DMS53 treated with DMSO at 0.1 percent for 48 hours (cell line): Measurements from ENCODE around the gene BAHCC1.
A peak's percentile ranks its signal among the peaks of the same experiment; 100 is the strongest.
"Not testable (repeated sequence)": the region's sequence is repeated elsewhere in the genome, so short reads cannot be mapped to it uniquely, and the experiment has no call there.

Source experiments
- DNase-seq: peaks from one replicate; lab custom pipeline; 2025; ENCODE audit not compliant: unreplicated experiment; lab: John Stamatoyannopoulos, UW

Gene BAHCC1

GRCh38 chr17:81394921-81395599 lies at the start of gene BAHCC1:
Gene BAHCC1 (plus strand): TSS chr17:81395457. CDS start chr17:81399740, 4,283 bp downstream.
- peak; percentile 99 for DNase-seq

- peak; percentile 87 for DNase-seq
These were observed 49.0 kb upstream of the BAHCC1 start for GRCh38 chr17:81346090-81346907.

GRCh38 chr17:81346908-81347349 lies 48.3 kb upstream of the BAHCC1 start:
- DNase-seq, result no peak

DNA sequence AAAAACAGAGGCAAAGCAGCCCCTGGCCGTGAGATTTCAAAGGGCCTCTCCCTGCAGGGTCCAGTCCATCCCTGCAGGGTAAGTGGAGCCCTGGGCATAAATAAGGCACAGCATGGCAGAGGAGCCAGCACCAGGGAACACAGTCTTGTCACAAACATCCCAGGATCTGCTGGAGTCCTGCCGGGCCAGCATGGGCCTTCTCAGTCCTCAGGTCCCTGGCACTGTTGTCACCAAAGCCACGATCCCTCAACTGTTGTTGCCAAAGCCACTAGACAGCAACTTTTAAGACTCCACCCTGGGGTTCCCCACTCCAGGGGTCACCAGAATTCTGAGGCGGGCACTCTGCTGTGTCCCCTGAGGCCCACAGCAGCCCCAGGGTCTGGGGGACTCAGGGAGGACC lies 47.8 kb upstream of the BAHCC1 start:
- DNase-seq, result no peak

- peak; percentile 9 for DNase-seq
These were observed 46.9 kb upstream of the BAHCC1 start for GRCh38 chr17:81348097-81349055.

DNA sequence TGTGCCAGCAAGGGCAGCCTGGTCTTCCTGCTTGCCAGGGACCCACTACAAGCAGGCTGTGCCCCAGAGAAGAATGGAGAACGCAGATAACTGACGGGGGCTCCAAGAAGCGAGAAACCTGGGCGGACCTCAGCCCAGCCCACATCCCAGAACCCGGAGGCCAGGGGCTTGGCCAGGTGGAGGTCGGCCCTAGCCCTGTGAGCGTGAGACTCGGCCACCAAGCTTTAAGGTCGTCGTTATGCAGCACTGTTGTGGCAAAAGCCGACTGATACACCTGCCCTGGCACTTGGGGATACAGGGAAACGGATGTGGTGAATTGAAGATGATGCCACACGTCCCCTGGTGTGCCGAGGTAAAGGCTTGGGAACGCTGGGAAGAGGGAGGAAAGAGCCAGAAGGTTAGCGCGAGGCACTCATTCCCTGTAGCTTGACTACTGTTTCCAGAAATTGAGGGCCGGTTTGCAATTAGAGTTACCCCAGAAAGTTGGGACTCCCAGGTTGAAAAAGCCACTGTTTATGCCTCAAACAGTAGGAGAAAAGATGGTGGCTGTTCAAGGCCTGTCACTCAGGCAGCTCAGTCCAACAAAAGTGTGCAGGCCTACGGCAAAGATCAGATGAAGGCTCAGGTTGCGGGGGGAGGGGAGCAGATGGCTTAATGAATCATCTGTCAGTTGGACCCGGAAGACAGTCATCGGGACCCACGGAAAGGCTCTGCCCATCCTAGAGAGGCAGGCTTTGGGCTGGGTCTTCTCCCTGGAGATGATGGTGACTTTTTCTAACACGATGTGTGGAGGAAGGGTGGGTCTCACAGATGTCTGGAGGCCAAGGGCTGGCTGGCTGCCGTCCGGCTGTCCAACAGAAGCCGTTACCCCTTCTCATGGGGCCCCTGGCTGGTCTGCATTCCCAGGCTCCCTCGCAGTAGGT lies 45.6 kb upstream of the BAHCC1 start:
- peak; percentile 16 for DNase-seq

GRCh38 chr17:81350320-81350890 lies 44.9 kb upstream of the BAHCC1 start:
- no peak for DNase-seq

DNA sequence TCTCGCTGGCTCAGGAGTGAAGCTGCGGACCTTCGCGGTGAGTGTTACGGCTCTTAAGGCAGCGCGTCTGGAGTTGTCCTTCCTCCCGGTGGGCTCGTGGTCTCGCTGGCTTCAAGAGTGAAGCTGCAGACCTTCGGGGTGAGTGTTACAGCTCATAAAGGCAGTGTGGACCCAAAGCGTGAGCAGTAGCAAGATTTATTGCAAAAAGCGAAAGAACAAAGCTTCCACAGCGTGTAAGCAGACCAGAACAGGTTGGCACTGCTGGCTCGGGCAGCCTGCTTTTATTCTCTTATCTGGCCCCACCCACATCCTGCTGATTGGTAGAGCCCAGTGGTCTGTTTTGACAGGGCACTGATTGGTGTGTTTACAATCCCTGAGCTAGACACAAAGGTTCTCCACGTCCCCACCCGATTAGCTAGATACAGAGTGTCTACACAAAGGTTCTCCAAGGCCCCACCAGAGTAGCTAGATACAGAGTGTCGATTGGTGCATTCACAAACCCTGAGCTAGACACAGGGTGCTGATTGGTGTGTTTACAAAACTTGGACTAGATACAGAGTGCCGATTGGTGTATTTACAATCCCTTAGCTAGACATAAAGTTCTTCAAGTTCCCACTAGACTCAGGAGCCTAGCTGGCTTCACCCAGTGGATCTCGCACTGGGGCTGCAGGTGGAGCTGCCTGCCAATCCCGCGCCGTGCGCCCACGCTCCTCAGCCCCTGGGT lies 43.8 kb upstream of the BAHCC1 start:
- not testable (repeated sequence) for DNase-seq

GRCh38 chr17:81352056-81352455 lies 43.2 kb upstream of the BAHCC1 start:
- DNase-seq, result not testable (repeated sequence)

GRCh38 chr17:81354252-81354953 lies 40.9 kb upstream of the BAHCC1 start:
- DNase-seq, result no peak

DNA sequence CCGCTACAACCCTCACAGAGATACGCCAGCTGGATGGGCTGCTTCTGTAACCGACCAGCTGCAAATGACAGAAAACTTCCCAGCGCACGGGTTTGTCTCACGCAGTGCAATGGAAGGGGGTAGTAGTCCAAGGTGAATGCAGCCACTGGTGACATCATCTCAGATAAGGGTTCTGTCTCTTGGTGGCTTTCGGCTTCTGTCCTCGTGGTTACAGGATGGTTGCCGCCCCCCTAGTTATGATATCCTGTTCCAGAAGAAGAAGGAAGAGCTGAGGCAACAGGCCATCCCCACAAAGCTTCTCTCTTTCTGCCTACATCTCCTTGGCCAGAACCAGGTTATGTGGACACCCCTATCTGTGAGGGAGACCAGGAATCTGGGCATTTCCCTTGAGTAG lies 40.3 kb upstream of the BAHCC1 start:
- DNase-seq, result no peak

DNA sequence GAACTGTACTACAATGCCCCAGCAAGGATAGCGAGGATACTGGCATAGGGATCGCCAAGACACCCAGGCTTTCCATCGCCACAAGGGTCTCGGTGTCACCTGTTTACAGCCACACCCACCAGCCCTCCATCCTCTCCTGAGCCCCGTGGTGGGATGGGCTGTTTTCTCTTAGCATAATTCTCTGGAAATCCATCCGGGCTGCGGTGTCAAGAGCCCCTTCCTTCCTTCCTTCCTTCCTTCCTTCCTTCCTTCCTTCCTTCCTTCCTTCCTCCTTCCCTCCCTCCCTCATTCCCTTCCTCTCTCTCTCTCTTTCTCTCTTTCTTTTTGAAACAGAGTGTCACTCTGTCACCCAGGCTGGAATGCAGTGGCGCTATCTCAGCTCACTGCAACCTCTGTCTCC lies 36.0 kb upstream of the BAHCC1 start:
- no peak for DNase-seq

DNA sequence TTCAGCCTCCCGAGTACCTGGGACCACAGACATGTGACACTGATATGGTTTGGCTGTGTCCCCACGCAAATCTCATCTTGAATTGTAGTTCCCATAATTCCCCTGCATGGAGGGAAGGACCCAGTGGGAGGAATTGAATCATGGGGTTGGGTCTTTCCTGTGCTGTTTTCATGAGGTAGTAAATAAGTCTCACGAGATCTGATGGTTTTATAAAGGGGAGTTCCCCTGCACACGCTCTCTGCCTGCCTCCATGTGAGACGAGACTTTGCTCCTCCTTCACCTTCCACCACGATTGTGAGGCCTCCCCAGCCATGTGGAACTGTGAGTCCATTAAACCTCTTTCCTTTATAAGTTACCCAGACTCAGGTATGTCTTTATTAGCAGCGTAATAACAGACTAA lies 33.3 kb upstream of the BAHCC1 start:
- DNase-seq, result not testable (repeated sequence)

DNA sequence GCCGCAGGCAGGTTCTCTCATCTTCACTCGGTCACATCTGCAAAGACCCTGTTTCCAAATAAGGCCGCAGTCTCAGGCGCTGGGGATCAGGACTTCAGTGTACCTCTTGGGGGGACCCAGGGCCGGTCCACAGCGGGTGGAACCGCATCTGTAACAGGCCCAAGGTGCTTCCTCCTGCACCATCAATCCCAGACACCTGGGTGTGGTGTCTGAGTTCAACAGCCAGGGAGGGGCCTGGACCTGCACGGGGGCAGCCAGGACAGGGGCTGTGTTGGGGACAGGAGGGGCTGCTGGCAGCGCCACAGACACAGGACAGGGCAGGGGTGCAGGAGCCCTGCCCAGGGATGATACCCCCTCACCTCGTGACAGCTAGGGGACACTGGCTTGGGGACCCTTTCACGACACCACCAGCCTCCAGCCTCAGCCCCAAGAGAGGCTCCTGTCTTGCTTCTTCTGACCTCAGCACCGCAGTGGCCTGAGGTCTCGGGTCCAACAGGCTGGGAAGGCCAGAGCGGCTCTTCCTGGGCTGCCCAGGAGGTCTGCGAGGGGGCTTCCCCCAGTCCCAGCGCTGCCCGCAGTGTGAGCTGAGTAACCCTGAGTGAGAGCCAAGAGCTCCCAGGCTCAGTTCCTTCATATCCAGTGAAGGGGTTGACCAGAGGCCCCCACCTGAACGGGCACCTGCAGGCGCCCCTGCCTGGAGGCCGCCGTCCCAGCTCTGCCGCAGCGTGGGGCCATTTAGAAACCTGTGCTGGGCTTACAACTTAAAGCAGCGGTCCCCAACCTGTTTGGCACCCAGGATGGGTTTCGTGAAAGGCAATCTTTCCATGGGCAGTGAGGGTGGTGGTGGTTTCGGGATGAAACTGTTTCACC lies 30.7 kb upstream of the BAHCC1 start:
- DNase-seq, result no peak

GRCh38 chr17:81365148-81365600 lies 30.1 kb upstream of the BAHCC1 start:
- peak; percentile 66 for DNase-seq

DNA sequence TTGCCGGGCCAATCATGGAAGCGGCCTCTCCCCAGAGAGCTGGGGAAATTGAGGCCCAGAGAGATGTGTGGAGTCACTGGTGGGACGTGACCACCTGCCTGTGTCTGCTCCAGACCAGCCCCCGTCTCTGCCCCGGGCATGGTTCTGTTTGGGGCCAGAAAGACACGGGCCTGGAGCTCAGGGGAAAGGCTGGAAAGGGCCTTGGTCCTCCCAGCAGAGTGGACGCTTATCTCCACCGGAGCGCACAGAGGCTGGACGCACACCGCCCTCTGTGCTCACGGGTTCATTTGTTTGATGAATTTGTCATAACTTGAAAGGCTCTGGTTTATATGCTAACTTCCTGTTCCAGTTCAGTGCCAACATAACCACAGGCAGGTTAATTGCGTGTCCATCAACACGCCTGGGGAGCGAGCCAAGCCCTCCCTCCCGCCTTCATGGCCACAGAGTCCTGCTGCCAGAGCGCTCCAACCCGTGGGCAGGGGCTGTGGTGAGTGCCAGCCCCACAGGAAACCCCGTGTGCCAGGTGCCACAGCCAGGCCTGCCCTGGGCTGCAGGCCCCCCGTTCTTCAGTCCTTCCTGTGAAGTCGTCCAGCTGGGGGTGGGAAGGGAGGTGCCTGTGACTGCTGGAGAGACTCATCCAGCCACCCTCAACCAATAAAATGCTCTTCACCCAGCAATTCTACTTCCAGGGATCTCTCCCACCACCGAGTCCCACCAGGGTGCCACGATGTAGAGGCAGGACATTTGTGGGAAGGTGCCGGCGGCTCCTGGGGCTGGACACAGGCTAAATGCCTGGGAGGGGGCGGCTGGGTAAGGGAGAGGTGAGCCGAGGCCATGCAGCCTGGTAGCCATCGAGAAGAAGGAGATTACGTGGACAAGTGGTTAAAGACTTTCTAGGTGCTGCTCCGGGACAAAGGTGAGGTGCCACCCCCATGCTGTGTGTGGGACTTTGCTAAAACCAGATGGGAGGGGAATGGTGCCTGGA lies 29.4 kb upstream of the BAHCC1 start:
- DNase-seq, result peak; percentile 82
